Retinal pigment epithelial cell (primary cell): ENCODE measurements around the gene RAD50.

Experiments
- DNase-seq: peaks from one replicate; pipeline ENCODE4 v3.0.0-alpha.2; 2010; ENCODE audit warnings: low read depth
- H3K4me3 ChIP-seq: 2 replicates; pipeline ENCODE4 v1.5.1; 2011; ENCODE audit warnings: mild to moderate bottlenecking, low read length, control low read depth, moderate library complexity
- TF ChIP-seq, protein P1 (sequence below): conservative IDR thresholded peaks from 2 replicates; pipeline ENCODE4 v1.5.1; 2011; ENCODE audit warnings: low read depth, low read length, control low read depth, inconsistent platforms

Gene RAD50

DNA sequence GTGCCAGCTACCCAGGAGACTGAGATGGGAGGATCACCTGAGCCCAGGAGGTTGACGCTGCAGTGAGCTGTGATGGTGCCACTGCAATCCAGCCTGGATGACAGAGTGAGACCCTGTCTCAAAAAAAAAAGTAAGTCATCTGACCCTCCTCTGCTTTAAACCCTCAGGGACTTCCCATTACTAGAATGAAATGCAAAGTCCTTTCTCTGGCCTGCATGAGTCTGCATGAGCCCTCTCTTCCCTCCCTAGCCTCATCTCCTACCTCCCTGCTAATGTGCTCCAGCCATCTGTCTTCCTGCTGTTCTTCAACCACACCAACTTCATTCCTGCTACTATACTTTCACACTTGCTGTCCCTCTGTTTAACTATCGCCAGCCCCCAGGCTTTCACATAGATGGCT, 28.8 kb upstream of the RAD50 start:
- TF ChIP-seq, protein P1, sequence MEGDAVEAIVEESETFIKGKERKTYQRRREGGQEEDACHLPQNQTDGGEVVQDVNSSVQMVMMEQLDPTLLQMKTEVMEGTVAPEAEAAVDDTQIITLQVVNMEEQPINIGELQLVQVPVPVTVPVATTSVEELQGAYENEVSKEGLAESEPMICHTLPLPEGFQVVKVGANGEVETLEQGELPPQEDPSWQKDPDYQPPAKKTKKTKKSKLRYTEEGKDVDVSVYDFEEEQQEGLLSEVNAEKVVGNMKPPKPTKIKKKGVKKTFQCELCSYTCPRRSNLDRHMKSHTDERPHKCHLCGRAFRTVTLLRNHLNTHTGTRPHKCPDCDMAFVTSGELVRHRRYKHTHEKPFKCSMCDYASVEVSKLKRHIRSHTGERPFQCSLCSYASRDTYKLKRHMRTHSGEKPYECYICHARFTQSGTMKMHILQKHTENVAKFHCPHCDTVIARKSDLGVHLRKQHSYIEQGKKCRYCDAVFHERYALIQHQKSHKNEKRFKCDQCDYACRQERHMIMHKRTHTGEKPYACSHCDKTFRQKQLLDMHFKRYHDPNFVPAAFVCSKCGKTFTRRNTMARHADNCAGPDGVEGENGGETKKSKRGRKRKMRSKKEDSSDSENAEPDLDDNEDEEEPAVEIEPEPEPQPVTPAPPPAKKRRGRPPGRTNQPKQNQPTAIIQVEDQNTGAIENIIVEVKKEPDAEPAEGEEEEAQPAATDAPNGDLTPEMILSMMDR = no peak
- H3K4me3 ChIP-seq = no peak overlapping the region
- no peak for DNase-seq

DNA sequence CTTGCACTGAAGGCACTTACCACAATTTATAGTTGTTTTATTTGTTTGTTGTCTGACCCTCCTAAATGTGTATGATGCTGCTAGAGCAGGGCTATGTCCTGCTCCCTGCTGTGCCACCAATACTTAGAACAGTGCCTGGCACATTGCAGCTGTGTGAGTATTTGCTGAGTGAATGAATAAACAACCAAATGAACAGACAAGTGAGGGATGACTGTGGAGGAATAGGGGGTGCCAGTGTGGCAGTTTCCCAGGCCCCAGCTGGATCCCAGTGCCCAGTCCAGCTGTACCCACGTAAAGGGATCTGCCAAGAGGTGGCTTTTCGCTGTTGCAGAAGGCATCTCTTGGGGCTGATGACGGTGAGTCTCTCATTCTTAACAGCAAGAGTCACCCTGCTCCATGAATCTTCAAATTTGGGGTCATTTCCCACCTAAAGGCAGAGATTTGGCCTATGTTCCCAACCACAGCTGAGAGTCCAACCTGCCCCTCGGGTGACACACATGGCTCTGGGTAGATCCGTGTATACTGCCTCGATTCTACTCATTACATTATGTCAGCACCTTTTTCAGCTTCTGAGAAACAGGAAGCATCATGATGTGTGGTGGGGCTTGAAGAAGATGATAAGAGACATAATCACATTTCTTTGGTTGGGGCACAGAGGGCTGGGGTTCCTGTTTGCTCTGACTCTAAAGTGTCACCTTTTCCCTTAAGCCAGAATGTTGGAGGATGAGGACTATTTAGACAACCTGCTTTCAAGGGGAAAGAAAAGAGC, 27.7 kb upstream of the RAD50 start:
- H3K4me3 ChIP-seq = no peak overlapping the region
- DNase-seq = no peak
- TF ChIP-seq, protein P1 = no peak

DNA sequence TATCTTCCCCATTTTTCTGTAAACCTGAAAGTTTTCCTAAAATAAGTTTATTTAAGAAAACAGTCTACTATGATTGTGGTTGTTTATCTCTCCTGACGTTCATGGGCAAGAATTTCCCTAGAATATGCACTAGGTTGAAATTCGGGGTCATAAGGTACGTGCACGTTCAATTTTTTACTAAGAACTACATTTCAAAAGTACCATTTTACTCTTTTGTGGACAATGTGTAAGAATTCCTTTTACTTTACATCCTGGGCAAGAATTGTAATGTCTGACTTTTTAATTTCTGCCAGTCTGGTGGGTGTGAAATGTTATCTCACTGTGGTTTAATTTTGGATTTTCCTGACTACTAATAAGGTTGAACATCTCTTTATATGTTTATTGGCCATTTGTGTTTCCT, 25.8 kb upstream of the RAD50 start:
- H3K4me3 ChIP-seq = no peak overlapping the region
- TF ChIP-seq, protein P1 = no peak
- no peak for DNase-seq

DNA sequence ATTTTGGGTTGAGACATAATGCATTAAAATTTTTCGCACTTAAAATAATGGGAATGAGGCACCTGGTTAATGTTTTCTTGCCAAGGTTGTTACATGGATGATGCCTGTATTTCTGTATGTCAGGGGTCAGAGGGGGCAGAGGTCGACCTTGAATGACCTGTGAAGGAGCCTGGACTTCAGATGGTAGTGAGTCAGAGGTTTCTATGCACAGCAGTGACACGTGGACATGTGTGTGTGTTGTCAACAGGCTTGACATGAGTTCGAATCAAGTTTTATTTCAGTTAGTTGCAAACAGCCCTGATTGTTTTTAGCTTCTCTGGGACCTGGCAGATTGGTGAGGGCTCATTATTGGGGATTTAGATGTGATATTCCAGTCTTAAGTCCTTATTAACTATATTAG, 17.1 kb upstream of the RAD50 start:
- DNase-seq = no peak
- TF ChIP-seq, protein P1 = no peak
- H3K4me3 ChIP-seq = no peak overlapping the region

DNA sequence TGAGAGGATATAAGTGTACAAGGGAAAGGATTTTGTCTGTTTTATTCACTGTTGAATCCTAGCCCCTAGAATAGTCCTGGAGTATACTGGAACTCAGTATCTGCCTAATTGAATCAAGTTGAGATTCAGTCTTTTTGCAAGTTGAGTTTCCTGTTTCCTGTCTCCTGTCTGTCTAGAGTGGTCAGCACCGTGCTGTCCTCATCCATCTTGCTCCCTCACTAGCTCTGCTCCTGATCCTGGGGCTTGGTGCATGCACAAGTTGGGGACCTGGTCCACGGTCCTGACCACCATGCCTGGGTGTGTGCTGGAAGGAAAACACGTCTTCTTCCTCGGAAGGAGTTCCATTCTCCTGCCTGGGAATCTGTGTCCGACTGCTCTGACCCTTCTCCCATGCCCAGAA, 16.6 kb upstream of the RAD50 start:
- TF ChIP-seq, protein P1 = no peak
- DNase-seq = no peak
- H3K4me3 ChIP-seq = no peak overlapping the region

DNA sequence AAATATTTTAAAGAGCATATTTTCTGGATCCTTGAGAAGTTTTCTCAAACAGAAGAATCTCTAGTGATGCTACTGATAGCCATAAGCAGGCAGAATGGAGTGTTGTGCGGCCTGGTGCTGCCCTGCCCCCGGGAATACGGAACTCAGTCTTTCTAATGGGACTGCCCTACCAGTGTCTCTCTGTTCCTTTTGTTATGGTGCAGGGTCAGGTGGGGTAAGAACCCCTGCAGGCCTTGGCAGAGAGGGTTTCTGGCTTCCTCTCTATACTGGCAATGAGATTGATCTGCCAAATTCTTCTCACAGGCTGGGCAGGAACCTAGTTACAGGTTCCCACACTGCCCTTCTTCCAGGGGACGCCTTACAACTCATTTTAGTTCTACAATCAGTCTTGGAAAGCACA, 16.0 kb upstream of the RAD50 start:
- H3K4me3 ChIP-seq = no peak overlapping the region
- TF ChIP-seq, protein P1 = no peak
- no peak for DNase-seq

DNA sequence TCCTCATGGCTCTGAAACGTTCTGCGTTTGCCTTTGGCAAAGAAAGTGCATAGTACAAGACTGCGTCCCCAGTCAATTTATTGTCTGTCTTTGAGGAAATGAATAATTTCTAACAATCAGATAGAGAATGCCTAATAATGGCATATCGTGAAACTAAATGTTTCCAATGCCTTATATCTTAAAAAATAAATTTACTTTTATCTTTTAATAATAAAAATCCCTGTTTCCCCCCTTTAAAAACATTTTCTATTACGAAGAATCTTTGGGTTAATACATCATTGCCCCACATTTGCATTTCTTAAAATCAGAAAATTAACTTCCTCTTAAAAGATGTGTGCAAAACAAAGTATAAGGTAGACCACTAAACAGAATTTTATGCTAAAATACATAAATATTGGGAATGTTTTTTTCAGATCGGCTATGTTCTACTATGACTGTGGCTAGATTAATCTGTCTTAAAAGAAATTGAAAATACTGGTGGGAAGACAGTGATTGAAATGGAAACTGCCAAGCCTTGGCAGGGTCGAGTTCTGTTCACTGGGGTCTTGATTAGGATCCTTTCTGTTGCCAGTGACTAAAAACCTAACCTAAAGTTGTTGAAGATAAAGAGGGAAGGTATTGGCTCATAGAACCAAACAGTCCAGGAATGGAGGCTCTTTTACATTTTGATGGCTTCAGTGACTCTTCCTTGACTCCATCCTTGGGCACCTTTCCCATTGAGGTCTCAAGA, 13.1 kb upstream of the RAD50 start, which contains the start of gene IL5:
Gene IL5 (minus strand): TSS at position 51 of the 730 bp plus-strand sequence. CDS start 44 bp downstream, at position 7.
- TF ChIP-seq, protein P1 = no peak
- no peak for DNase-seq
- no peak within 1 kb of the TSS for H3K4me3 ChIP-seq
